ENCODE data around the gene NOP16.

The NOP16 gene

DNA sequence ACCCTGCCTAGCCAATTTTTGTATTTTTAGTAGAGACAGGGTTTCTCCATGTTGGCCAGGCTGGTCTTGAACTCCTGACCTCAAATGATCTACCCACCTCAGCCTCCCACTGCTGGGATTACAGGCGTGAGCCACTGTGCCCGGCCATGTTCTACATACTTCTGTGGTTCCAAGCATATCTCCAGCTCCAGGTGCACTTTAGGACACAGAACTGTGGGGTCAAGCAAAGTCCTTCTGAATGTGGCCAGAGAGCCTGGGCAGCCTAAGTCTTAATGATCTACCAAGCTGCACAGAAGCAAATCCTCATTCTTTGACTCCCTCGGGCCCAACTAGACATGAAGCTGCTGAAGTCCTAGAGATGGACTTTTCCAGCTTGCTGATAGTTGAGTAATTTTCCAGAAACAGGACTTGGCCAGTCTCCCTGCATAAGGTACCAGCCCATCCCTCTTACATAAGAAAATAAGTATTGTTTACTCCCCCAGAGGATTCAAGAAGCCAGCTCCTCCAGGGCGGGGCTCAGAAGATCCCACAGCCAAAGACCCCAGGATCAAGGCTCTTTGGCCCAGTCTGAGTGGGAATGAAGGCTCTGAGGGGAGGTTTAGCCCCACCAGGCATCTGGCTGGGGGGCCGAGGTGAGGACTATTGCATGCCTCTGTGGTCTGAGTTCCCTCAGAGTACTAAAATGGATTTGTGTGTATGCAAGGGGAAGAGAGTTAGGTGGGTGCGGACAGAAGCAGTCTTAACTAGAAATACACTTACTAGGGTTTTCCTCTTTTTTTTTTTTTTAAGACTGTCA, 19.3 kb upstream of the NOP16 start:
- DNase-seq (ENCODE audit: insufficient read length), result no peak
- TF ChIP-seq POLR2A (IDR thresholded peaks at IDR 0.05; ENCODE audit: low read depth, low read length) (no peak), TAF1 (IDR thresholded peaks at IDR 0.05; ENCODE audit: borderline replicate concordance, low read depth, low read length) (no peak), POLR2AphosphoS5 (IDR thresholded peaks at IDR 0.05; ENCODE audit: low read depth, low read length) (no peak)
- FAIRE-seq, result no peak

DNA sequence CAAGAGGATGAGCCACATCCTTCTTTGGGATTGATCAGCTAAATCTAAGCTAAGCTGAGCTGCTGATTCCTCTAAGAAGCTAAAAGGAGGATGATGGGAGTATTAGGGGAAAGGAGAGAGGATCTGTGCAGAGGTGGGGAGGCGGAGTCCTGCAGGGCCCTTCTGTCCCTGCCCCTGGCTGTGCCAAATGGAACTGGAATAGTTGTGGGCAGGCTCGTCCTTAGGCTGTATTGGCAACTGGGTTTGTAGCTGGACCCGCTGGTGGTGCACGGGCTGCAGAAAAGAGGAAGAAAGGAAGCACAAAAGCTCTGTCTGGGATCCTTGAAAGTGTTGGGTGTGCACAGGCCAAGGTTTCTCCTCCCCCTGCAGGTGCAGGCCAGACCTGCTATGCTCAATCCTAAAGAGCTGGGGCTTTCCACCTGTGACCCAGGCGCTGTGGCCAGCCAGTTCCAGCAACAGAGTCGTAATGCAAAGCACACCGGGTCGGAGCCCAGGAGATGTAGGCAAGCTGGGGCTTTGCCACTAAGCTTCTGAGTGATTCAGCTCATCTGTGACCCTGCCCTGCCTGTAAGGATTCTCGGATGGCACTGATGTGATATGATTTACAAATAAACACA, 18.1 kb upstream of the NOP16 start:
- TF ChIP-seq POLR2A (IDR thresholded peaks at IDR 0.05; ENCODE audit: low read depth, low read length) (no peak), POLR2AphosphoS5 (IDR thresholded peaks at IDR 0.05; ENCODE audit: low read depth, low read length) (no peak), TAF1 (IDR thresholded peaks at IDR 0.05; ENCODE audit: borderline replicate concordance, low read depth, low read length) (no peak)
- FAIRE-seq, result no peak
- no peak for DNase-seq (ENCODE audit: insufficient read length)

DNA sequence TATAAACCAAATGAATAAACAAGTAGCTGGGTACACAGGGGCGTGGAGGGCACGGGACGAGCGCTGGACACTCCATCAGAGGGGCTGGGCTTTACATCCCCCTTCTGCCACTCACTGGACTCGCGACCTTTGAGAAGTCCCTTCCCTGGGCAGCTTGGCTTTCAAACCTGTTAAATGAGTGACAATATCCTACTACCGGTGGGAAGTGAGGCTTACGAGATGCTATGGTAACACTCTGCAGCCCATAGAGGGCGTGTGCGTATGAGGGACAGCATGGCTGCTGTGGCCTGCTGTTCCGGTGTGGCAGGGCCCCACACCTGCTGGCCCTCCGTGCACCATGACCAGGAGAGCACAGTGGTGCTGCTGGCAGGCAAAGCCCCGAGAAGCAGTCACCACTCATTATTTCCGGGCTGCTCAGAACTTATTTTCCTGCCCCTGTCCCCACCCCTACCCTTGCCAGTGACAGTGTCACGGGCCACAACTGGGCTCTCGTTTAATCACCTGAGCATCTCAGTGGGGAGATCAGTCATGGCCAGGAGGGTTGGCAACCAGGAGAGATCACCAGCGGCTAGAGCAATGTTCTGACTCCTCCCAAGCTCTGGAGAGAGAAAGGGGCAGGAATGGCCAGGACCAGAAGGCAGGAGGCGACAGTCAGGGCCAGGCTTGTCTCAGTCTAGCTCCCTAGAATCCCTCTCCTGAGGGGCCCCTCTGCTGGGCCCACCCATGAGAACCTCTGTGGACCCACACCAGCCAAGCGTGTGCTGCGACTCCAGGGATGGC, 17.4 kb upstream of the NOP16 start:
- DNase-seq (ENCODE audit: insufficient read length) (no peak), FAIRE-seq (no peak)
- TF ChIP-seq POLR2A (IDR thresholded peaks at IDR 0.05; ENCODE audit: low read depth, low read length), result no peak
- TF ChIP-seq TAF1 (IDR thresholded peaks at IDR 0.05; ENCODE audit: borderline replicate concordance, low read depth, low read length), result no peak
- TF ChIP-seq POLR2AphosphoS5 (IDR thresholded peaks at IDR 0.05; ENCODE audit: low read depth, low read length), result no peak

DNA sequence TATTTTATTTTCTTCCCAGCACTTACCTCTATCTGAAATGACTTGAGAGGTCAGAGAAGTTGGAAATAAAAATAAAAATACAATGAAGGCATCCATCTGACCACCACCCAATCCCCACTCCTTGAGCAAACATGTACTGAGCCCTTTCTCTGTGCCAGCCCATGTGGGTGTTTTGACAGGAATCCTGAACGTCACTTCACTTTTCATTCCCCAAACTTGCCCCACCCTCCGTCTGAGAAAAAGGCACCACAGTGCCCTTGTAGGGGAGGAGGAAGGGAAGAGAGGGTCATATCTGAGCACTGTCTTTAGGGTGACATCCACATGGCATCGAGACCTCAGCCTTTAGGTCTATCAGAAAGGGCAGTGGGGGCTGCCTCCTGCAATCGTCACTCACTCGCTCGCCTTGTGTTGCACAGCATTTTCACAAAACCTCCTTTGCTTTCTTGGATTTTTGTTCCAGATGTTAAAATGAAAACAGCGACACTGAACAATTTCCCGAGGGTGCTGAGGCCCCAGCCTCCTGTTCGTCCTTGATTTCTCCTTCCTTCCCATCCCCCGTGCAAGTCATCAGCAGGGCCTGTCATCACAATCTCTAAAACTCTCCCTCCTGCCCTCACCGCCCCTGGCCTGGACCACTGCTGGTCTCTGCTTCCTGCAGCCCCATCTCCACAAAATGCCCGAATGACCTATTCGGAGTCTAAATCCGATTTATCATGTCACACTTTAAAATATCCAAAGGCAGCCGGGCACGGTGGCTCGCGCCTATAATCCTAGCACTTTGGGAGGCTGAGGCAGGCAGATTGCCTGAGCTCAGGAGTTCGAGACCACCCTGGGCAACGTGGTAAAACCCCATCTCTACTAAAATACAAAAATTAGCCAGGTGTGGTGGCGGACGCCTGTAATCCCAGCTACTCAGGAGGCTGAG, 13.1 kb upstream of the NOP16 start:
- DNase-seq (ENCODE audit: insufficient read length), result no peak
- TF ChIP-seq TAF1 (IDR thresholded peaks at IDR 0.05; ENCODE audit: borderline replicate concordance, low read depth, low read length), result no peak
- no peak for TF ChIP-seq POLR2A (IDR thresholded peaks at IDR 0.05; ENCODE audit: low read depth, low read length)
- no peak for TF ChIP-seq POLR2AphosphoS5 (IDR thresholded peaks at IDR 0.05; ENCODE audit: low read depth, low read length)
- FAIRE-seq, result no peak

DNA sequence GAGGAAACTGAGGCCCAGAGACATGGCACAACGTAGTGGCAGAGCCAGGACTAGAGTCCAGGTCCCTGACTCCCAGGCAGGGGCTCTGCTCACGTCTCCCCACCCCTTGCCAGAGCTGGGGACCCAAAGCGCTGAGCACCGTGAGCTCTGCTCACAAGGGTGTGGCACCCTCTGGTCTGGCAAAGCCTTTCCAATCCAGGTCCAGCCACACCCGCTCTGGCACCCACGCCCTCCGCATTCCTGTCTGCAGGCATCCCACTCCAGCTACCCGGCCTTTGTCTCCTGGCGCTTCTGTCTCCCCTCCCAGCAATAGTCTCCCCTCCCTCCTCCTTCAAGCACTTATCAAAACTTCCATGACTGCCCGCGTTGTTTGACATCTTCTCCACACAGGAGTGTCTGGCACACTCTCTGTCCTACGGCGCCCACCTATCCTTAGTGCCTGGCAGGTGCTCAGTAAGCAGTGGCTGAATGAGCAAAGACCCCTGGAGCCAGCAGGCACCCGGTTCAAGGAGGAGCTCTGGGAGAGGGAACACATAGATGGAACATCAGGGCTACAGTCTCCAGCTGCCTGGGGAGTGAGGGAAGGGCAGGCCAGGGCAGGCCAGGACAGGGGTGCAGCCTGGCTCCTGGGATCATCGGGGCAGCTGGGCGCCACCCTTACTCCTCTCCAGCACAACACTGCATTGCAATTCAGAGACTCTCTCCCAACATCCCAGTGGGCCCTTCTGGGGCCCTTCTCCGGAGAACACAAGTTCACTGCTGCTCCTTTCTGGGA, 12.2 kb upstream of the NOP16 start:
- no peak for DNase-seq (ENCODE audit: insufficient read length)
- TF ChIP-seq POLR2AphosphoS5 (IDR thresholded peaks at IDR 0.05; ENCODE audit: low read depth, low read length) (no peak), POLR2A (IDR thresholded peaks at IDR 0.05; ENCODE audit: low read depth, low read length) (no peak), TAF1 (IDR thresholded peaks at IDR 0.05; ENCODE audit: borderline replicate concordance, low read depth, low read length) (no peak)
- FAIRE-seq, result no peak

DNA sequence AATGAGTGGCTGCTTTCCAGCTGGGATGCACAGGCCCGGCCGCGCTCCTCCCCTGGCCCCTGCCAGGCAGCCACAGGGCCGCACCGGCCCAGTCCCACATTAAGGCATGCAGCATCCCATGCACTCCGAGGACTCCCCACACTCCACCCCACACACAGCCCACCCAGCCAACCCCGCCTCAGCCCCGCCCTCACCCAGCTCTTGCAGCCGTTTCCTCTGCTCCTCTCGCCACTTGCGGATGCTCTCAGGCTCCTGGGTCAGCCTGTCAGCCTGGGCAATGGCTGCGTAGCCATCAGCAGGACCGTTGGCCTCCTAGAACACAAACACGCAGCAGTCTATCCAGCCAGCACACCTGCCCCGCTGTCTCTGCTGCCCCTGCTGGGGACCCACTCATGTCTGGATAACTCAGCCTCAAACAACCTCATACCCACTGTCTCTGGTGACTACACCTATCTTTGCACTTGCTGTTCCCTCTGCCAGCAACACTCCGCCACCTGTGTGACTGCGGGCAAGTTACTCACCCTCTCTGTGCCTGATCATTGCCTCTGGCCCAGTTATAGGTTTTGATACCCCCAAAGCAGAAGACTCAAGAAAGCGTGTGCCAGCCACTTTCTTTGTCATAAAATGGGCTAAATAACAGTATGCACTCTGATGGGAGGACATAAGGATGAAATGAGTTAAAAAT, 9.5 kb upstream of the NOP16 start:
- TF ChIP-seq TAF1 (IDR thresholded peaks at IDR 0.05; ENCODE audit: borderline replicate concordance, low read depth, low read length) (no peak), POLR2A (IDR thresholded peaks at IDR 0.05; ENCODE audit: low read depth, low read length) (no peak), POLR2AphosphoS5 (IDR thresholded peaks at IDR 0.05; ENCODE audit: low read depth, low read length) (no peak)
- DNase-seq (ENCODE audit: insufficient read length) (no peak), FAIRE-seq (no peak)

DNA sequence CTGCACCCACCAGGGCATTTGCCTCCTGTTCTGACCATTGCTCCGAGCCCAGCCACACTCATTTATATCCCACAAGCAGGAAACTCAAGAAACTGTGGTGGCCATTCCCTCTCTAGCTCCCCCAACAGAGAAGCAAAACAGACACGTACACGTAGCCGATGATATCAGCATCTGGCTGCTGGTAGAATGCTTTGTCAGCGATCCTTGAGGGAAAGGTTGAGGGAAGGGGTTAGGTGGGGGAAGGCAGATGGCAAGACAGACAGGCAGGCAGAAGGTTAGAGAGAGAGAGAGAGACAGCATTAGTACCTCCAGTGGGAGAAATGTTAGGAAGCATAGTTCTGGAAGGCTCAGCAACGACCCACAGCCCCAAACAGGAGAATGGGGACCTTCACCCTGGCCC, 7.9 kb upstream of the NOP16 start:
- FAIRE-seq, result no peak

DNA sequence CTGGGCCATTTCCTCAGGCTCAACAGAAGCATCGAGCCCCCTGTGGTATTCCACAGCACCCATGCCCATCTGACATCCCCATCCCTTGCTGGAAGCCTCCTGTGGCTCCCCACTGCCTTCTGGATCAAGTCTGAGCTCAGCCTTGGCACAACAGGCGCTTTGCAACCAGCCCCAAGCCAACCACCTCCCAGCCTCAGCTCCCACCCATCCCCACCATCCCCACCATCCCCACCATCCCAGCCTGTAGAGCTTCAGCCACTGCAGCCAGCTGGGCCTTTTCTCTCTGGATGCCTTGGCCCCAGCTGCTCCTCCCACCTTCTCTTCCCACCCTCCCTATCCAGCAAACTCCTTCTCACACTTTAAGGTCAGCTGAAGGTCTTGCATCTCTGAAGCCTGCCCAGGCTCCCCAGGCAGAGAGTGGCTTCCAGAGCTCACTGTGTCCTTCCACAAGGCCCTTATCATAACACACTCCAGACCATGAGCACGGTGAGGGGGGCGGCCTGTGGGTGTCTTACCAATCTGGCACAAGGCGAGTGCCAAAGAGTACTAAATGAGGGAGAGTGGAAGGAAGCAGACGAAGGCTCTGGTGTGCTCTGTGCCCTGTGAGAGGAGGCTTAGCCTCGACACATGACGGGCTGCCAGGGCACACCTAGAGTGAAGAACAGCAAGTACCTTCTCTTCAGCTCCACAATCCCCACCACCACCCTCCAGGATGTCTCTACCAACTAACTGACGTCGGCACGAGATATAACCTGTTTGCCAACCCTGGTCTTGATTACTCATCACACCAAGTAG, 6.7 kb upstream of the NOP16 start:
- no peak for FAIRE-seq
- no peak for DNase-seq (ENCODE audit: insufficient read length)
- TF ChIP-seq POLR2A (IDR thresholded peaks at IDR 0.05; ENCODE audit: low read depth, low read length) (no peak), POLR2AphosphoS5 (IDR thresholded peaks at IDR 0.05; ENCODE audit: low read depth, low read length) (no peak), TAF1 (IDR thresholded peaks at IDR 0.05; ENCODE audit: borderline replicate concordance, low read depth, low read length) (no peak)

More for the DNA sequence above, 7.9 kb upstream of the NOP16 start:
- no peak for DNase-seq (ENCODE audit: insufficient read length)
- TF ChIP-seq POLR2AphosphoS5 (IDR thresholded peaks at IDR 0.05; ENCODE audit: low read depth, low read length), result no peak
- TF ChIP-seq TAF1 (IDR thresholded peaks at IDR 0.05; ENCODE audit: borderline replicate concordance, low read depth, low read length), result no peak
- TF ChIP-seq POLR2A (IDR thresholded peaks at IDR 0.05; ENCODE audit: low read depth, low read length), result no peak

DNA sequence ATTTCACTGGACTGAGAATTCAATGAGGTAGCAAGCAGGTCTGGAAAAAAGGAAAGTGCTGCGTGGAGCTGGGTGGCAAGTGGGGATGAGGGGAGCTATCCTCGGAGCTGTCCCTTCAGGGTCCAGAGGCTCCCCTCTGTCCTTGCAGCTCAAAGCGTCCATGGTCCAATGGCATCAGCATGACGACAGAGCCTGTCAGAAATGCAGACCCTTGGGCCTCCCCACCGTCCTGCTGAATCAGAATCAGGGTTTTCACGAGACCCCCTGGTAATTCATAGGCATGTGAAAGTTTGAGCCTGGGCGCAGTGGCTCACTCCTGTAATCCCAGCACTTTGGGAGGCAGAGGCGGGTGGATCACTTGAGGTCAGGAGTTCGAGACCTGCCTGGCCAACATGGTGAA, 5.7 kb upstream of the NOP16 start:
- FAIRE-seq (no peak), DNase-seq (ENCODE audit: insufficient read length) (no peak)
- TF ChIP-seq POLR2AphosphoS5 (IDR thresholded peaks at IDR 0.05; ENCODE audit: low read depth, low read length) (no peak), POLR2A (IDR thresholded peaks at IDR 0.05; ENCODE audit: low read depth, low read length) (no peak), TAF1 (IDR thresholded peaks at IDR 0.05; ENCODE audit: borderline replicate concordance, low read depth, low read length) (no peak)
